GM21526 (cell line): ENCODE results near the gene UBA5.
A peak's percentile ranks its signal among the peaks of the same experiment; 100 is the strongest.
"Not testable (repeated sequence)": the region's sequence is repeated elsewhere in the genome, so short reads cannot be mapped to it uniquely, and the experiment has no call there.

Experiments used
- ATAC-seq: cut with Tn5 transposase; IDR thresholded peaks from one replicate; pipeline ENCODE4 v1.9.1; 2021; ENCODE audit warnings: moderate library complexity; ENCODE audit not compliant: unreplicated experiment, low FRiP score

The UBA5 gene

DNA sequence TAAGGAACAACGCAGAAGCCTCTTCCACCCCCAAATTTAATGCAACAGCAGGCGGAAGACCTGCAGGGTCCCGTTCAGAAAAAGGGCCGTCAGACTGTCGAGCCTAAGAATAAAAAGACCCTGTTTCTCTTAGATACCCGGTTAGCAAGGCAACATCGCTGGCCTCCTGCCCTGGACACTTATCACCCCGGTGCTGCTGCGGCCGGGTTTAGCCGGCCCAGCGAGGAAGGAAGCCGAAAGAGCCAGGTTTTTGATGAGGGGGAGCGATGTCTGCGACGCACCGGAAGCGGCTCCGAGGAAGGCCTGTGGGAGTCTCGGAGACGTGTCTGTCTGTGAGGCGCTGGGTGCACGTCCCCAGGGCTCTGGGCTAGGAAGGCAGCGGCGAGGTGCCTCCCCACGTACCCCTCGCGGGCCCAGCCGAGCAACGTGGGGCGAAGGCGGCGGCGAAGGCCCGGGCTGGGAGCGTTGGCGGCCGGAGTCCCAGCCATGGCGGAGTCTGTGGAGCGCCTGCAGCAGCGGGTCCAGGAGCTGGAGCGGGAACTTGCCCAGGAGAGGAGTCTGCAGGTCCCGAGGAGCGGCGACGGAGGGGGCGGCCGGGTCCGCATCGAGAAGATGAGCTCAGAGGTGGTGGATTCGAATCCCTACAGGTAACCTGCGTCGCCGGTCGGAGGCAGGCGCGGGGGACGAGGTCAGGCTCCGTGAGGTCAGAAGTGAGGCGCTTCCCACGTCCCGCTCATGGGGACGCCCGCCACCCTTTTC is at the start of gene UBA5:
TSS of gene UBA5 (plus strand) at position 278 of the 759 bp plus-strand sequence. CDS start at position 487, 209 bp downstream.
- peak; percentile 66 for ATAC-seq

DNA sequence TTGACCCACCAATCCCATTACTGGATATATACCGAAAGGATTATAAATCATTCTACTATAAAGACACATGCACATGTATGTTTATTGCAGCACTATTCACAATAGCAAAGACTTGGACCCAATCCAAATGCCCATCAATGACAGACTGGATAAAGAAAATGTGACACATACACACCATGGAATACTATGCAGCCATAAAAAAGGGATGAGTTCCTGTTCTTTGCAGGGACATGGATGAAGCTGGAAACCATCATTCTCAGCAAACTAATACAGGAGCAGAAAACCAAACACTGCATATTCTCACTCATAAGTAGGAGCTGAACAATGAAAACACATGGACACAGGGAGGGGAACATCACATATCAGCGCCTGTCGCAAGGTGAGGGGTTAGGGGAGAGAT is 44.8 kb upstream of the UBA5 start:
- ATAC-seq: not testable (repeated sequence)

DNA sequence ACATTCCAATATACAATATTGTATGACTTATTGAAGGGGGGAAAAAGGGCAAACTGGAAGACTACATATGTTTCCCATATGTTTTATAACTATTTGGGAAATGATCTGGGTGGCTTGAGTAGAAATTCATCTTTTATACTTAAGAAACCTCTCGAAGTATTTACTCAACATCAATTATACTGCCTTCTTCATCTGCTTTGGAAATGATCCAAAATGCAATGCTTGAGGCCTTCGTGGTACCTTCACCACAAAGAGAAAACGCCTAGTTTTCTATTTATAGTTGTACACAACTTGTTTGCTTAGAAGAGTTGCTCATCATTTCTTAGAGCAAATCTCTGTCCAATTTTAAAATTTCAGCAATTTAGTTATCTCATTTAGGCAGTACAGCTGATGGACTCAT is 44.2 kb upstream of the UBA5 start:
- ATAC-seq: no peak

DNA sequence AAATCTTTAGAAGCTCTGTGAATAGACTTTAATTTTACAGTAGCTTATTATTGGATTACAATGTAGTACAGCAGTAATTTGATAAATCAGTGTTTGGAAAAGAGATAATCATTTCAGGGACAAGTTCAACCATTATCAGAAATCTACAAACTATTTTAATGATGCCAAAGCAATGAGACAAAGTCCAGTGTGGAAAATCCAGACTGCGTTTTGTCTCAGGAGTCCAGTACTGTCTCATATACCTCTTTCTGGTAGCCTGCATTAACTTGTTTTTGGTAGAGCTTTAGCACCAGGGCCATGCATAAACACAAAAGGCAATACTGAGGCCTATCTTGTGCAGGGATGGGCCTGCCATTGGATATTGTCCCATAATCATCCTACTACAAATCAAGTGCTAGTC is 43.3 kb upstream of the UBA5 start:
- no peak for ATAC-seq

DNA sequence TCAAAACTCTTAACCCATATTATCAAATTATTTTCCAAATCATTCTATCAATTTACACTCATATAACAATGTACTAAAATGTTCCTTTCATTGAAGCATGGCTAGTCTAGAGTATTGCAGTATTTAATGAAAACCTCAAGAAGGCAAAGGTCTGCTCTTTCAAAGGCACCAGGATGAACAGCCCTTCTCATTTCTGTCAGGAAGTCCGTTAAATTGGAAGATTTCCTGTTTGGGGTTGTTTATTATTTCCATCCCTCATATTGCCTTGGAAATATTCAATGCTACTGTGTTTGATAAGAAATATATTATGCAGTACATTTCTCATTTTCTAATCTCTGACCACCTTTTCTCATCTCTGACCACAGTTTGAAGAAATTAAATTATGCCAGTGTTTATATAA is 38.0 kb upstream of the UBA5 start:
- ATAC-seq: no peak

DNA sequence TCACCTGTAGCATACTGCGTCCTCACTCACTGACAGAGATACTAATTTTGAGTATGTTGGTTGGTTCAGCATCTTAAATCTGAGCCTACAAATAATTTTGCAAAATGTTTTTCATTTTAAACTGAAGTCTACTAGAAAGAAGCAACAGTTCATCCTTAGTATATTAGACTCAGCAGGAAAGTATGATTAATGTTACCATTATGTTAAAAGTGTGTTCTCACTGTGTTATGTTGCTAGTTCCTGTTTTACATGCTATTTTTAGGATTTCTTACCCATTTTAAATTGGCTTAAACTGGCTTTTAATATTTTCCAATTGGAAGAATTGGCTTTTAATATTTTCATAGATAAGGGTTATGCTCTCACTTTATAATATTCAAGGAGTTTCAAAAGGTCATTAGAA is 37.4 kb upstream of the UBA5 start:
- no peak for ATAC-seq

DNA sequence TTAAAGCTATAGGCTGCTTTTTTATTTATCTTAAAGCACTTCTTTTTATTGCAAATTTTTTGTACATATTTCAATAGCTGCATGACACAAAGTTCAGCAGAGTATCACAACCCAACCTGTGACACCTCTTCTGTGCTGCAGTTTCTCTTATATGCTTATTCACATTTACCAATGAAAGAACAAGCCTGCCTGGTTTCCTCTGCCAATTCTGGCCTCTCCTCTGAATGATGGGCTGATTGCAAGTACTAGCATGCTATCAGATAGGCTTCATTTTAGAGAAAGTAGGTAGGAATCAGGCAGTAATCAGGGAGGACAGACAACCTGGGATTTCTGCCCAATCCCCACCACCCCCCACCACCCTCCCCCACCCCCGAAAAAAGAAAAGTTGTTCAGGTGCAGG is 36.5 kb upstream of the UBA5 start:
- no peak for ATAC-seq

DNA sequence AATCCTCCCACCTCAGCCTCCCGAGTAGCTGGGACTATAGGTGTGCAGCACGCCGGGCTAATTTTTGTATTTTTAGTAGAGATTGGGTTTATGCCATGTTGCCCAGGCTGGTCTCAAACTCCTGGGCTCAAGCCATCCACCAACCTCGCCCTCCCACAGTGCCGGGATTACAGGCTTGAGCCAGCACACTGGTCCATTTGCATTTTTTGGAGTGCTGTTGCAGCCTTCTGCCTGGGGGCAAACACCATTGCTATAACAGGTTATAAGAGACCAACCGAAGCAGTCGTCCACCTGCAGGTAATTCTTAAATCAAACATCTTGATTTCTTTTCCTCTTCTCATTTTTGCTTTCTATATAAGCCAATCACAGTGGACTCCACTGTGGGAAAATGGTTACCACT is 35.3 kb upstream of the UBA5 start:
- no peak for ATAC-seq

DNA sequence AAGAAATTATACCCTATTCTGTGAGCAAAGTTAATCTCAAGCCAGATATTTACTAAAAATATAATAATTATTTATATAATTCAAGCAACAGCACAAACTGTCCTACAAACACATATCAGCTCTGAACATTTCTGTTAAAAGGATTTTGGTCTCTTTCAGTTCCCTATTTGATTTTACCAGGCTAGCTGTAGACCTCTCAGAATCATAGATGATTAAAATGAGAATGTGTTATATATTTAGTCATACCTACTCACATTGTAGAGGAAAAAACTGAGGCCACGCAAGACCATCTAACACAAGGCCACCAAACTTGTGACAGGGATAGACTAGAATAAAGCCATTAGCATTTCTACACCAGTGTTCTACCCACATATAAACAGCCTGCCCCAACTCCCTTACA is 34.5 kb upstream of the UBA5 start:
- peak; percentile 83 for ATAC-seq

DNA sequence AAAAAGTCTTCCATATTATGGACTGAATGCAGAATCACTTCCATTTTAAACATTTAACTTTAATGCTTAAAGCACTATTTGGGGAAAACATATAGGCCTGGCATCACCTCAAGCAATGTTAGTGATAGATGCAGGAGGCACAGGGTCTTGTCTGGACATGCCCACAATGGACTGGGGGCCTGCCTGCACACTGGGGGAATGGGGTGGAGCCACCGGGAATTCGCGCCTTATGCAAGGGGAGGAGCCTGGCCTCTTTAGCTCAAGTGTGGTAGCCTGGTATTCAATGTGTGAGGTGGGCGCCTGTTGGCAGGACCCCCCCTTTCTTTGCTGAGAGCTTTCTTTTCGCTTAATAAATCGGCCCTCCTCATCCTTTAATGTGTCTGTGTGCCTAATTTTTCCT is 33.2 kb upstream of the UBA5 start:
- ATAC-seq: no peak

DNA sequence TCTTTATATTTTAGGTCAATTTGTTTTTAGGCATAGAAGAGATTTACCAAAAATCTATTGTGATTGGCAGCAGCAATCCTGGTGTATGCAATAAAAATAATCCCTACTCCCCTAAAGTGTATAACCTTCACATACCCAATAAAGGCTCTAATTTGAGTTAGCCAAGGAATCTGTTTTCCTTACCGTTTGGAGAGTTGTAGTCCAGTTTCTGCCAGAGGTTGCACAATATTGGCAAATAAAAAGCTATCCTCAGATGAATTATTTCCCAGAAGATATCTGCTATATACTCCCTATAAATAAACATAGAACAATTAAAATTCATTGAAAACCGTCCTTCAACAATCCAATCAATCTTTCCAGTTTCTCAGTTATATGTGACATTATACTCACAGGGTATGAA is 32.0 kb upstream of the UBA5 start:
- ATAC-seq: no peak

DNA sequence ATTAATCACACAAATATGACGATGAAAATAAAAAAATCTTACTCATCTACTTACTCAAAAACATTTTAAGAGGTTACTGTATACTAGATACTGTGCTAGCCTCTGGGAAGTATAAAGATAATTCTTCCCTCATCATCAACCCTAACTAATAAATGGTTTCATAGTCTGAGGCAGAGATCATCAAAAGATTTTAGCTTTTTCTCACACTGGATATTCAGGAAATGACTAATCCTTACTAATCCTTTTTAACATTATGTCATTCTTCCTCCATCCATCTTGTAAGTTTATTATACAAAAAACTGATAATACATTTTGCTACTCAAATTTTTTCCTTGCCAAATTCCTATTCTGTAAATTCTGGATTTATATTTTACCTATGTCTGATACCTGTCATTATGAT is 30.2 kb upstream of the UBA5 start:
- no peak for ATAC-seq

DNA sequence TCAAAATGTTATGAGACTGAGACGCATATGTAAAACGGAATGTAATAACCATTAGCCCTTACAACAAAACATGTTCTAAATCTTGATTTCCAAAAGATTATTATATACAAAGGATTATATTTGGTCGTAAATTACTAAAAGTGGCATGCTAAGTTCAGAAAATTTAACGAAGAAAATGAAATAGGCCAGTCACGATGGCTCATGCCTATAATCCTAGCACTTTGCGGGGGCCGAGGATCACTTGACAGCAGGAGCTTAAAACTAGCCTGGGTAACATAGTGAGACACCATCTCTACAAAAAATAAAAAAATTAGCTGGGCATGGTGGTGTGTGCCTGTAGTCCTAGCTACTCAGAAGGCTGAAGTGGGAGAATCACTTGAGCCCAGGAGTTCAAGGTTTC is 29.5 kb upstream of the UBA5 start:
- no peak for ATAC-seq

DNA sequence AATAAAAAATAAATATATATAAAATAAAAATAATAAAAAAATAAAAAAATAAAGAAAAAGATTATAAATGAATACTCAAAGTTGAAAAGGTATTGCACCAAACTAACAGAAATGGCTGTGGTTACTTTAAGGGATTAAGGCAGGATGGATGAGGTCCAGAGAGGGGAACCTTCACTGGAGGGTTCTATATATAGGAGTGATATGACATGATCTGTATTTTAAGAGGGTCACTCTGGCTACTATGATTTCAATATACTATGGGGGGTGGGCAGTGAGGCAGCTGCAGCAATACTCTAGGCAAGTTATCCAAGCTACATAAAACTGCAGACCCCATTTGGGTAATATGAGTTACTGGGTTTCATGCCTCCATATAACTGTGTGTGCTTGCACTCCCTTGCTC is 25.1 kb upstream of the UBA5 start:
- no peak for ATAC-seq

DNA sequence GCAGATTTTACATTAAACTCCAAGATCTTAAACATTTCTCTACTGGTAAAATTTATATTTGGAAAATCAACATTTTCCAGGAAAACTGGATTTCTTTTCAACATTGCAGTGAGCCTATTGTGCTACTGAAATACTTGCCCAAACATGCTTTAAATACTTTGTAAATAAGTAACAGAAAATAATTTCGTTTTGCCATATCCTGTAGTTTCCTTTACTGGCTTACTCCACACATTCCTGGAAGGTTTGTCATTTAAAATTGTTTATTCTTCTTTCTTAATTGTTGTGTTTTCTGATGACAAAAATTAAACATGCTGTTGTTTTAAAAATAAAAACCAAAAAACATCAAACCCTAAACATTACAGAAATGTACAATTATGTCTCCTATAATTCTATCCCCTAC is 22.5 kb upstream of the UBA5 start:
- no peak for ATAC-seq

DNA sequence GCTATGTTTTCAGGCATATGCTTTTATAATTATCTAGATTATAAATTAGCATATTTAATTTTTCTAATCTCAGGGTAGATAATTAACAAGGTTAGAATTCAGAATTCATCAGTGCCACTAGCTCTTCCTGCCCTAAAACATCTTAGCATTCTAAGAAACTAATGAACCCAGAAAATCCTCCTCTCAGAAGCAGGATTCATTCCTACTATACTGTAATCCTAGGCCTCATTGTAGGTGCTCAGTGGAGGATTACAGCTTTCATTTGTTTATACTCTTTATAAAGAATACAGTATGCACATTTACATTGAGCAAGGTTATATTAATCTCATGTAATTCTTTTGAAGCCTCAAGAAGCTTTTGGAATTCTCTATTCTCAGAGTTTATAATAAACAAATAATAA is 21.4 kb upstream of the UBA5 start:
- ATAC-seq: no peak

DNA sequence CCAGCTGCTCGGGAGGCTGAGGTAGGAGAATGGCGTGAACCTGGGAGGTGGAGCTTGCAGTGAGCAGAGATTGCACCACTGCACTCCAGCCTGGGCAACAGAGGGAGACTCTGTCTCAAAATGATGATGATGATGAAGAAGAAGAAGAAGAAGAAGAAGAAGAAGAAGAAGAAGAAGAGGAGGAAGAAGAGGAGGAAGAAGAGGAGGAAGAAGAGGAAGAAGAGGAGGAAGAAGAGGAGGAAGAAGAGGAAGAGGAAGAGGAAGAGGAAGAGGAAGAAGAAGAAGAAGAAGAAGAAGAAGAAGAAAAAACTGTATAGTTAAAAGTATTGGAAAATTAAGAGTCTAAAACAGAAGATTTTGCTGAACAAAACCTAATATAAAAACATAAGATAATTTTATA is 18.7 kb upstream of the UBA5 start:
- ATAC-seq: not testable (repeated sequence)

DNA sequence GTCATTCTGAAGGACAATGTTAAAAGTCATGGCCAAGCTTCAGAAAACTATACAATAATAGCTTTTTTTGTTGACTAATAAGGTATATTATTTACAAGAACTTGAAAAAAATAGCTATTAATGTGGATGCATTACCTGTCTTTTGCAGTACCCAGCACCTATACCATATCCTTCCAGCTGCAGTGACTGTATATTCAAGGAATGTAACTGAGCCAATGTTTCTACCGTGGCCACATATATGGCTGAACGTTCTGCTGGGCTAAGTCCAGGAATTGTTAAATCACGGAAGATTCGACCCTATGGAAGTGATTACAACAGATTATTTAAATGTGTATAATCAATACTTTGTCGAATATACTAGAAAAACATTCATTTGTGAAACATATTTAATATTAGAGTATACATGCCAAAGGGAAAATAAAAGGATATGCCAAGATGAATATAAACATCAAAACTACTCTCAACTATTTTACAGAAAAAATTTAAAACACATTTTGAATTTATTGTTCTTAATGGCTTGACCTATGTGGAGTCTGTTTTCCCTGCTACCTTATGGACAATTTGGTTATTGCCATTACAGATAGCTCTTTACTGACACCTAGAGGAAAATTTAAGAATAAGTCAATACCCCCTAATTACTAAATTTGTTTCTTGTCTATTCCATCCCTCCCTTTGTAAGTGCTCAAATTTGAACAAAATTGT is 18.1 kb upstream of the UBA5 start:
- no peak for ATAC-seq

DNA sequence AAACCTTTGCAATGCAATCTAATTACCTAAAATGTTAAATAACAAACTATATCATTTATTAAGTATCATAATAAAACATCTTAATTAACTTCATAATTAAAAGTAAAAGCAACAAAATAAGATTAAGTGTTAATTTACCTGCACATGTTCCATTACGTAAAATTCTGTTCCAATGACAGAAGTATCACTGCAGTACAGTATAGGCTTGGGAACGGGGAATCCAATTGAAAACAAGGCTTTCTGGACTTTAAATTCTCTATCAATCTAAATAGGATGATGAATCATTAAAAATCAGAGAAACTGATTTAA is 17.6 kb upstream of the UBA5 start:
- ATAC-seq: no peak

DNA sequence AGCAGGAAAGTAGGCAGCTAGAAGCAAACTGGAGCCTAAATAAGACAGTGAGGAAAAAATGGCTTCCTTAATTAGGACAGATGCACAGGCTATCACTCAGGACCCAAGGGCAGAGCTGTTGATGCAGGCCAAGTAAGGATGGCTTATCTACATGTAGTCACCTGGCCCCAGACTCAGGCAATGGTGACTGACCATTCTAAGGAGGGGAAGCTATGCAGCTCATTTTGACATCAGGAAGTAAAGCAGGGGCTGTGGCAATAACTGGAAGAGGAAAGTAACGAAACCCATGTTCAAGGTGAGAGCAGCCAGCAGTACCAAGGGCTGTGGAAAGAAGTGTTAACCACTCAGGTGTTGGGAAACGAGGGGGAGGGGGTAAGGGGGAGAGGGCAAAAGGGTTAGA is 16.8 kb upstream of the UBA5 start:
- ATAC-seq: no peak

DNA sequence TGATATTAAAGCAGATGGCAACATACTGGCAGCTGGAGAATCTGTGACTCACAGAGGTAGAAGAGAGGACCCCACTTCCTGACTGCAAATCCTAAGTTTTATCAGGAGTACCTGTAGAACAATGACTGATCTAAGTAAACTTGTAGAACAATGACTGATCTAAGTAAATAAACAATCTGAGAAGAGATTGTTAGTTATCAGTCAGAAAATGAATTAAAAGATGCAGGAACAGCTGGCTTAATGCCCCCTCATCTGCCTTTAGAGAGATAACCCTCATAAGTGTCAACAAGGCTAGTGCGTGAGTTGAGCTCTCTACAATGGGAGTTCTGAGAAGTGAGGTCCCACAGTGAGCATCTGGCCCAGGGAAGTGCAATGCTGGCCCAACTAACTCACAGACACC is 15.1 kb upstream of the UBA5 start:
- no peak for ATAC-seq

DNA sequence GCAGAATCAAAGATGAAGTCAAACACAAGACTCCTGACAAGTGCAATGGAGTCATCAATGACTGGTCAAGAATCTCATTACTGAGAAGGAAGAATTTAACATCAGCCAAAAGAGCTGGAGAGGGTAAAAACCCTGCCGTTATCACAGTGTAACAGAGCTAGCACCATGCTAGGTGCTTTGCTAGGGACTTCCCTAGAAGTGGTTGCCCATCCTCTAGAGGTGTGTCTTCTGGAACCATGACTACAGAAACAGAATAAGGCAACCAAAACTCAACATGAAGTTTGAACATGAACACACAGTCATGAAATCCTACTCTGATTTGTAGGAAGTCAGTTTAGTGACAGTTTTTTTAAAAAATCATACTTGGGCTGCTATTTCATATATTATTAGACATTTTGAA is 10.0 kb upstream of the UBA5 start:
- no peak for ATAC-seq
